MCF 10A (cell line): Measurements from ENCODE around the gene UQCC3. TPM values are rescaled to one million over a fixed set of nuclear protein-coding genes. Genes with fewer than 3 reads are reported as not detected.
"Not testable (repeated sequence)": the region's sequence is repeated elsewhere in the genome, so short reads cannot be mapped to it uniquely, and the experiment has no call there.

Source experiments
- BruUV-seq: library from RNA; stranded (reverse); fragments of 400-500 nt; replicated peaks from 2 replicates; lab custom pipeline; 2021; lab: Mats Ljungman, UMichigan
- CTCF ChIA-PET: fragments of 300-600 bp; sonication (Branson Sonifier 250); formaldehyde crosslinking; extraction: SDS; loops from one replicate; lab custom pipeline; 2021; ENCODE audit warnings: antibody characterized with exemption, inconsistent platforms; lab: Yijun Ruan, JAX
- POLR2A ChIA-PET: fragments of 300-600, 350-650 bp; sonication (Branson Sonifier 250); formaldehyde crosslinking; extraction: SDS; loops from one replicate; lab custom pipeline; 2020; ENCODE audit warnings: antibody characterized with exemption, inconsistent platforms; lab: Yijun Ruan, JAX
- DNase-seq: peaks from one replicate; pipeline ENCODE4 v3.0.0-alpha.2; 2018; ENCODE audit not compliant: unreplicated experiment
- H3K27ac Mint-ChIP-seq: one replicate; pipeline ENCODE4 v1.8.0; 2022; ENCODE audit warnings: mild to moderate bottlenecking, low read depth, mixed read lengths; ENCODE audit not compliant: unreplicated experiment
- H3K27me3 Mint-ChIP-seq: one replicate; pipeline ENCODE4 v1.8.0; 2022; ENCODE audit warnings: mixed read lengths; ENCODE audit not compliant: insufficient read depth, unreplicated experiment
- H3K36me3 Mint-ChIP-seq: one replicate; pipeline ENCODE4 v1.8.0; 2022; ENCODE audit warnings: mild to moderate bottlenecking, moderate library complexity, mixed read lengths; ENCODE audit not compliant: insufficient read depth, unreplicated experiment
- H3K4me1 Mint-ChIP-seq: one replicate; pipeline ENCODE4 v1.8.0; 2022; ENCODE audit warnings: mixed read lengths; ENCODE audit not compliant: insufficient read depth, unreplicated experiment
- H3K4me3 Mint-ChIP-seq: one replicate; pipeline ENCODE4 v1.8.0; 2022; ENCODE audit warnings: mild to moderate bottlenecking, moderate library complexity, mixed read lengths; ENCODE audit not compliant: unreplicated experiment
- H3K9me3 Mint-ChIP-seq: one replicate; pipeline ENCODE4 v1.8.0; 2022; ENCODE audit warnings: mixed read lengths; ENCODE audit not compliant: unreplicated experiment
- CTCF ChIP-seq: fragments of 200-600 bp; IDR thresholded peaks from one replicate; pipeline ENCODE4 v1.8.0; 2022; ENCODE audit warnings: antibody characterized with exemption, mild to moderate bottlenecking; ENCODE audit not compliant: unreplicated experiment
- intact Hi-C: fragments of 100-400 bp; cut with micrococcal nuclease; formaldehyde crosslinking; loops from 2 replicates; pipeline ENCODE4 v1.14.1; 2022
- total RNA-seq: library from RNA; stranded (reverse); gene quantifications from 2 replicates; pipeline ENCODE4 v1.2.3, GENCODE V29; 2022

UQCC3 gene
- total RNA-seq, 1 experiment from 2014 or later = 13.8 TPM

GRCh38 chr11:62648967-62649364, 22.5 kb upstream of the UQCC3 start:
- H3K36me3 Mint-ChIP-seq = peaks cover 35% of the 10 kb centered on the region
- no TSS peak for BruUV-seq
- ChIA-PET CTCF (interaction anchor here (0.5 to 1.2 kb wide), 4 partner anchors 15 to 588 kb away, joined by 3 to 6 read pairs (median 4); partner anchors contain the start of genes B3GAT3 and TUT1), POLR2A (interaction anchor here (0.6 to 7.1 kb wide), 6 partner anchors 13 to 78 kb away, joined by 3 to 98 read pairs (median 5); partner anchors contain the start of genes B3GAT3, C11orf98, CSKMT and EEF1G)
- peaks cover 14% of the 10 kb centered on the region for H3K4me1 Mint-ChIP-seq
- H3K27me3 Mint-ChIP-seq = no peaks in the 10 kb centered on the region
- H3K4me3 Mint-ChIP-seq = no peak overlapping the region
- H3K27ac Mint-ChIP-seq = no peak overlapping the region
- no peak for DNase-seq
- no peak for TF ChIP-seq CTCF
- no peaks in the 10 kb centered on the region for H3K9me3 Mint-ChIP-seq
- intact Hi-C loops = loop anchor here (5.0 kb wide), 1 partner anchor 37 kb away; the partner anchor contains the start of genes EML3 and ROM1

- CTCF ChIA-PET = interaction anchor here (1.2 kb wide), 1 partner anchor 57 kb away, joined by 6 read pairs; the partner anchor contains the start of gene TUT1
- no peak overlapping the region for H3K4me3 Mint-ChIP-seq
- intact Hi-C loops = loop anchor here (5.0 kb wide), 1 partner anchor 37 kb away; the partner anchor contains the start of genes EML3 and ROM1
These were observed 22.0 kb upstream of the UQCC3 start for GRCh38 chr11:62649486-62649885.

GRCh38 chr11:62650283-62650682, 21.2 kb upstream of the UQCC3 start:
- H3K27me3 Mint-ChIP-seq, H3K9me3 Mint-ChIP-seq, intact Hi-C loops, DNase-seq, BruUV-seq, H3K4me3 Mint-ChIP-seq: not testable (repeated sequence)
- peaks cover 30% of the 10 kb centered on the region for H3K36me3 Mint-ChIP-seq
- peak overlapping the region; percentile 27 for H3K27ac Mint-ChIP-seq
- CTCF ChIA-PET = interaction anchor here (0.6 to 1.1 kb wide), 3 partner anchors 20 to 44 kb away, joined by 3 to 4 read pairs (median 3); no protein-coding TSS in a partner anchor
- POLR2A ChIA-PET = interaction anchor here (1.0 to 7.1 kb wide), 7 partner anchors 16 to 156 kb away, joined by 3 to 98 read pairs (median 4); partner anchors contain the start of genes B3GAT3, C11orf98, CSKMT and LBHD1
- H3K4me1 Mint-ChIP-seq = peaks cover 14% of the 10 kb centered on the region

More at GRCh38 chr11:62649486-62649885, 22.0 kb upstream of the UQCC3 start:
- no peak for TF ChIP-seq CTCF
- POLR2A ChIA-PET = interaction anchor here (0.6 to 7.1 kb wide), 9 partner anchors 14 to 78 kb away, joined by 3 to 98 read pairs (median 4); partner anchors contain the start of genes B3GAT3, C11orf98, CSKMT and EEF1G
- Mint-ChIP-seq H3K36me3 (peaks cover 30% of the 10 kb centered on the region), H3K9me3 (no peaks in the 10 kb centered on the region), H3K27ac (no peak overlapping the region), H3K27me3 (no peaks in the 10 kb centered on the region), H3K4me1 (peaks cover 14% of the 10 kb centered on the region)
- BruUV-seq = no TSS peak
- no peak for DNase-seq

GRCh38 chr11:62652161-62653006, 19.1 kb upstream of the UQCC3 start:
- H3K27ac Mint-ChIP-seq = peak overlapping the region; percentile 96
- CTCF ChIA-PET = no interaction called here
- no peaks in the 10 kb centered on the region for H3K9me3 Mint-ChIP-seq
- peaks cover 14% of the 10 kb centered on the region for H3K4me1 Mint-ChIP-seq
- TF ChIP-seq CTCF = no peak
- peaks cover 22% of the 10 kb centered on the region for H3K36me3 Mint-ChIP-seq
- TSS peak; percentile 71 for BruUV-seq
- no peak for DNase-seq
- H3K4me3 Mint-ChIP-seq = peak overlapping the region; percentile 93
- no peaks in the 10 kb centered on the region for H3K27me3 Mint-ChIP-seq
- POLR2A ChIA-PET = interaction anchor here (0.7 to 7.1 kb wide), 36 partner anchors 8 to 441 kb away, joined by 3 to 222 read pairs (median 4); partner anchors contain the start of genes AHNAK, B3GAT3, BSCL2 and C11orf98
- intact Hi-C loops = loop anchor here (1.0 kb wide), 1 partner anchor 13 kb away; the partner anchor contains the start of genes C11orf98 and CSKMT
